GM12874 (cell line): ENCODE data around the gene KIF4B.
A peak's percentile ranks its signal among the peaks of the same experiment; 100 is the strongest.

Experiments
- CTCF ChIP-seq: IDR thresholded peaks from 2 replicates; pipeline ENCODE4 v1.5.1; 2011; ENCODE audit warnings: low read depth, mild to moderate bottlenecking, control low read depth, low read length, moderate library complexity; ENCODE audit not compliant: insufficient read depth

Gene KIF4B

GRCh38 chr5:154972476-154973080, 41.0 kb upstream of the KIF4B start:
- TF ChIP-seq CTCF: peak; percentile 45

DNA sequence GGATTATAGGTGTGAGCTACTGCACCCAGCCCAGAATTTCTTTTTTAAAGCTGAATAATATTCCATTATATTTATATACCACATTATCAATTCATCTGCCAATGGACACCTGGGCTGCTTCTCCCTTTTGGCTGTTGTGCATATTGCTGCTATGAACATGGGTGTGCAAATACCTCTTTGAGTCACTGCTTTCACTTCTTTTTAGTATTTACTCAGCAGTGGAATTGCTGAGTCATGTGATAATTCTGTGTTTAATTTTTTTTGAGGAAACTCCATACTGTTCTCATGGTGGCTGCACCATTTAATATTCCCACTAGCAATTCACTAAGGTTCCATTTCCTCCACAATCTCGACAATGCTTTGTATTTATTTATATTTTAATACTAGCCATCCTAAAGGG, 36.1 kb upstream of the KIF4B start:
- no peak for TF ChIP-seq CTCF

GRCh38 chr5:154984946-154985516, 28.5 kb upstream of the KIF4B start:
- no peak for TF ChIP-seq CTCF

DNA sequence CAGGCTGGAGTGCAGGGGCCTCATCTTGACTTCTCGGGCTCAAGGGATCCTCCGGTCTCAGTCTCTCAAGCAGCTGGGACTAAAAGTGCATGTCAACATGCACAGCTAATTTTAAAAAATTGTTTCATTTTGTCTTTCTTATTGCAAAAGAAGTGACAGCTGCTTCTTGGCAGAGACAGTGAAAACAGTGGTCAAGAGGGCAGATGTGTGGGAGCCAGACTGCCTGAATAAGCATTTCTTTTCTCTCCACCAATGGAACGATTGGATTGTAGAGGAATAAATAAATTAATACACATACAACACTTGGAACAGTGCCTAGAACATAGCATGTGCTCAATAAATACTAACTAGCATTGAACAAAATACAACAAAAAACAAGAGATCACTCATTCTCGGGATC, 27.4 kb upstream of the KIF4B start:
- TF ChIP-seq CTCF: no peak

DNA sequence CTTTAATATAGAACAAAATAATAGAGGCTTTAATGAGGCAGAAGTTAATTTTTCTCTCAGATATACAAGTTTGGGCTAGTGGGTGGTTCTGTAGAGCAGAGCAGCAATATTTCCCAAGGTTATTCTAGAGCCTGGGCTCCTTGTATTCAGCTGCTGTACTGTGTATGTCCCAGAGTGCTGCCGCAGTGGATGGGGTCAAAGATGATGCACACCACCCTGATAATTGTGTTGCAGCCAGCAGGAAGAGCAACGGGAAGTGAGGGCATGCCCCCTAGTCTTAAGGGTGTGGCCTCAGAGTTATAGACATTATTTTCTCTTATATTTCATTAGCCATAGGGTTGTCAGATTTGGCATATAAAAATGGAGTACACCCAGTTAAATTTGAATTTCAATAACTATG, 23.9 kb upstream of the KIF4B start:
- TF ChIP-seq CTCF: no peak

- TF ChIP-seq CTCF: no peak
Measured at GRCh38 chr5:154993461-154993860, 20.1 kb upstream of the KIF4B start.

- TF ChIP-seq CTCF: no peak
Measured at GRCh38 chr5:154995679-154996078, 17.9 kb upstream of the KIF4B start.

DNA sequence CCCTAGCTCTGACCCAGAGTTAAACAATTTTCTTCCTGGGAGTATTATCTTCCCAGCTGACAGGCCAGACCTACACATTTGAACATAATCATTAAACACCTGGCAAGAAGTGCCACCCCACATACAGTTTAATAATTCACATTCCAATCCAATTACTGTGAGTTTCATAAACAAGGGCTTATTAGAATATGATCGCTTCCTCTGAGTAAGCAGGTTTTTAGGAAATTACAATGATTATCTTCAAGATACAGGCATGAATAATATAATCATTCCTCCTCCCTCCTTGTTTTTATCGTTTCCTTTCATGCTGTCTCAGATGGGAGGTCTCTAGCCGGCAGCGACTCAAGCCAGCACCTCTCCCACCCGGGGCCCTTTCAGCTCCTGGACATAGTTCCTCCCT, 15.8 kb upstream of the KIF4B start:
- TF ChIP-seq CTCF: no peak
